KOPT-K1 (cell line): Measurements from ENCODE around the gene PFKFB1.

ENCODE experiments used
- H3K27ac ChIP-seq: fragments of 200-600 bp; sonication (generic); 2 replicates; pipeline ENCODE4 v1.5.1; 2016; ENCODE audit warnings: antibody characterized with exemption, mild to moderate bottlenecking, low read depth, low read length; ENCODE audit not compliant: poor library complexity, severe bottlenecking
- H3K36me3 ChIP-seq: fragments of 200-600 bp; sonication (generic); 2 replicates; pipeline ENCODE4 v1.5.1; 2017; ENCODE audit warnings: antibody characterized with exemption, mild to moderate bottlenecking, low read length, moderate library complexity; ENCODE audit not compliant: insufficient read depth
- H3K9me3 ChIP-seq: fragments of 200-600 bp; sonication (generic); 2 replicates; pipeline ENCODE4 v1.5.1; 2017; ENCODE audit warnings: antibody characterized with exemption, low read length, mild to moderate bottlenecking; ENCODE audit not compliant: insufficient read depth, poor library complexity, severe bottlenecking

Gene PFKFB1

DNA sequence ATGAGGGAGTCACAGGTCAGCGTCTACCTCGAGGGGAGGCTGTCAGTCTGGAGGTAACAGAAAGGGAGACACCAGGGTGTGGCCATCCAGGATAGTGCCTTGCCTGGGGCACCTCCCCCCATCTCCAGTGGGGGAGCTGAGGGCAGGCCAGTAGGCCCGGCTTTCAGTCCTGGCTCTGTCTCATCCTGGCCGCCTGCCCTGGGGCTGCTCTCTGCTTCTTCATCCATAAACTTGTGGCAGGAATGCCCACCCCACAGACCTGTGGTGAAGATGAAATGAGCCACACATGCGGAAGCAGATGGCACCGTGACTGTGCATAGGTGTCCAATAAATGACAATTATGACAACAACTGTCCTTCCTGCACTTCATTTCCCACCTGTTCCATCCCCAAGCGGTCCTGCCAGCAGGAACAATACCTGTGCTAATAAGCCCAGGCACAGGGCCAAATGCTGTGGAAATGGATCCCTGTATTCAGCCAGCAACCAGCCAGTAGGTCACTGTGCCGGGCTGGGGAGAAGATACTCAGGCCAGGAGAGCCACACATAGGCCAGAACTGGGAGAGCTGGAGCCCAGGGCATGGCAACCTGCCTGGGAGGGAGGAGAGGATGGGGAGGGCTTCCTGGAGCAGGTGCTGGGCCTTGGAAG, 43.1 kb downstream of the PFKFB1 start:
- H3K36me3 ChIP-seq: no peaks in the 10 kb centered on the region
- H3K9me3 ChIP-seq: no peaks in the 10 kb centered on the region
- no peak overlapping the region for H3K27ac ChIP-seq

DNA sequence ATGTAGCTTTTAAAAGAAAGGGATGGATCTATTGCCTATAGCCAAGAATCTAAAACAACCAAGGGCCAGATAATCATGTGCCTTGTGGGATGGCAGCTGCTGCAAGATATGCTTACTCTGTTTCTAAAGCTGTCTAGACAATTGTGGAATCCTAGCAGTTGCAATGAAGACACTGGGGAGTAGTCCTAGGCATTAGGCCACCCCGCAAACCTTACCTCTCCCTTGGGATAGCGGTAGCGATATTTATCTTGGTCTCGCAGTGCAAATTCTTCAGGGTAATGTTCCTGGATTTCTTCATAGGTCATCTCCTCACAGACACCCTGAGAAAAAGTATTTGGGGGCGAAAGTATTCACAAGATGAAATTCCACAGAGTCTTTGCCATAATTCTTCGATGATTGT, 48.8 kb downstream of the PFKFB1 start:
- H3K36me3 ChIP-seq: no peaks in the 10 kb centered on the region
- H3K9me3 ChIP-seq: no peaks in the 10 kb centered on the region
- H3K27ac ChIP-seq: no peak overlapping the region

DNA sequence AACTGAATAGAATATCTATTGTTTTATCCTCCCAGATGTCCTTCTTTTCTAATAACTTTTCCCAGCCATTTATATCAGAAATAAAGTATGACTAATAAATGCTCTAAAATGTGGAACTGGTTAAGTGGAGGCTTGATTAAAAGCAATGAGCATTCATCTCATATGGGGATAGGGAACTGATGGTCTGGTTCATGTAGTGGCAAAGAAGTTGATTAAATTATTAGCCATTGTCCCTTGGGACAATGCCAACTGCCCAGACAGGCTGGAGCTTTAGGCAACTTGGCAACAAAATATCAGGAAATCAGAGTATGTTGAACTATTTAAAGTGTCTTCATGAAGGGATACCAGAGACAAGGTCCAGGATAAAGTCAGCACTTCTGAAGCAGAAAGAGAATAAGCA, 49.2 kb downstream of the PFKFB1 start:
- Histone ChIP-seq H3K27ac (no peak overlapping the region), H3K36me3 (no peaks in the 10 kb centered on the region), H3K9me3 (no peaks in the 10 kb centered on the region)

GRCh38 chrX:54937416-54937815, 56.6 kb downstream of the PFKFB1 start:
- no peaks in the 10 kb centered on the region for H3K36me3 ChIP-seq
- no peaks in the 10 kb centered on the region for H3K9me3 ChIP-seq

GRCh38 chrX:54935306-54935705, 58.7 kb downstream of the PFKFB1 start:
- Histone ChIP-seq H3K27ac (no peak overlapping the region), H3K9me3 (no peaks in the 10 kb centered on the region), H3K36me3 (no peaks in the 10 kb centered on the region)

More at GRCh38 chrX:54937416-54937815, 56.6 kb downstream of the PFKFB1 start:
- no peak overlapping the region for H3K27ac ChIP-seq

- H3K36me3 ChIP-seq: no peaks in the 10 kb centered on the region
These were observed 59.1 kb downstream of the PFKFB1 start for GRCh38 chrX:54934890-54935289.

GRCh38 chrX:54934058-54934457, 59.9 kb downstream of the PFKFB1 start:
- H3K9me3 ChIP-seq: no peaks in the 10 kb centered on the region
- H3K27ac ChIP-seq: no peak overlapping the region
- no peaks in the 10 kb centered on the region for H3K36me3 ChIP-seq

More at GRCh38 chrX:54934890-54935289, 59.1 kb downstream of the PFKFB1 start:
- no peaks in the 10 kb centered on the region for H3K9me3 ChIP-seq
- H3K27ac ChIP-seq: no peak overlapping the region

- H3K9me3 ChIP-seq: no peaks in the 10 kb centered on the region
- no peak overlapping the region for H3K27ac ChIP-seq
- no peaks in the 10 kb centered on the region for H3K36me3 ChIP-seq
These were observed 60.7 kb downstream of the PFKFB1 start for GRCh38 chrX:54933150-54933826.

- Histone ChIP-seq H3K36me3 (no peaks in the 10 kb centered on the region), H3K9me3 (no peaks in the 10 kb centered on the region), H3K27ac (no peak overlapping the region)
These were observed 62.9 kb downstream of the PFKFB1 start for GRCh38 chrX:54931107-54931506.

DNA sequence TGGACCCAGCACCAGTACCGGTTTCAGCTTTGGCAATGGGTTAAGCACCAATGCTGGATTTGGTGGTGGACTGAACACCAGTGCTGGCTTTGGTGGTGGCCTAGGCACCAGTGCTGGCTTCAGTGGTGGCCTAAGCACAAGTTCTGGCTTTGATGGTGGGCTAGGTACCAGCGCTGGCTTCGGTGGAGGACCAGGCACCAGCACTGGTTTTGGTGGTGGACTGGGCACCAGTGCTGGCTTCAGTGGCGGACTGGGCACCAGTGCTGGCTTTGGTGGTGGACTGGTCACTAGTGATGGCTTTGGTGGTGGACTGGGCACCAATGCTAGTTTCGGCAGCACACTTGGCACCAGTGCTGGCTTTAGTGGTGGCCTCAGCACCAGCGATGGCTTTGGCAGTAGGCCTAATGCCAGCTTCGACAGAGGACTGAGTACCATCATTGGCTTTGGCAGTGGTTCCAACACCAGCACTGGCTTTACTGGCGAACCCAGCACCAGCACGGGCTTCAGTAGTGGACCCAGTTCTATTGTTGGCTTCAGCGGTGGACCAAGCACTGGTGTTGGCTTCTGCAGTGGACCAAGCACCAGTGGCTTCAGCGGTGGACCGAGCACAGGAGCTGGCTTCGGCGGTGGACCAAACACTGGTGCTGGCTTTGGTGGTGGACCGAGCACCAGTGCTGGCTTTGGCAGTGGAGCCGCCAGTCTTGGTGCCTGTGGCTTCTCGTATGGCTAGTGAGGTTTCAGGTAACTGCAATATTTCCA, 63.5 kb downstream of the PFKFB1 start:
- no peaks in the 10 kb centered on the region for H3K36me3 ChIP-seq
- H3K27ac ChIP-seq: no peak overlapping the region
- no peaks in the 10 kb centered on the region for H3K9me3 ChIP-seq

GRCh38 chrX:54928876-54929275, 65.1 kb downstream of the PFKFB1 start:
- Histone ChIP-seq H3K27ac (no peak overlapping the region), H3K36me3 (no peaks in the 10 kb centered on the region), H3K9me3 (no peaks in the 10 kb centered on the region)

DNA sequence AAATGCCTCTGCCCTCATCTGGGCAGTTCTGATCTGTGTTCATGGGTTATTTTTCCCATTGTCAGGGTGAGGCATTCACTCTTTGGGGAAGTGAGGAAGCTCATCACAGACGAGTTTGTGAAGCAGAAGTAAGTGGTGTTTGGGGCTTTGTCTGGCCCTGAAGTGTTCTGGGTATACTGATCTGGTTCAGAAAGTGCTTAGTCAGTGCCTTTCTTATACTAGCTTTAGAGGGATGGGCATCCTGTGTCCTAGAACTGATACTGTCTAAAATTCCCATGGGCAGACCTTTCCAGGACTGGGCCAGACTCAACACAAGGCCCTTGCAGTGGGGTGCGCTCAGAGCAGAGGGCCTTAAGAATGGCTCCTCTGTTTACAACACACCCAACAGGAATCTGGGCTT, 67.0 kb downstream of the PFKFB1 start:
- no peak overlapping the region for H3K27ac ChIP-seq
- H3K9me3 ChIP-seq: no peaks in the 10 kb centered on the region
- H3K36me3 ChIP-seq: no peaks in the 10 kb centered on the region

- H3K27ac ChIP-seq: no peak overlapping the region
- H3K36me3 ChIP-seq: no peaks in the 10 kb centered on the region
- no peaks in the 10 kb centered on the region for H3K9me3 ChIP-seq
These were observed 70.6 kb downstream of the PFKFB1 start for GRCh38 chrX:54923376-54923775.

- H3K27ac ChIP-seq: no peak overlapping the region
- no peaks in the 10 kb centered on the region for H3K9me3 ChIP-seq
- no peaks in the 10 kb centered on the region for H3K36me3 ChIP-seq
These were observed 71.4 kb downstream of the PFKFB1 start for GRCh38 chrX:54922547-54922946.

- Histone ChIP-seq H3K27ac (peak overlapping the region; percentile 46), H3K9me3 (no peaks in the 10 kb centered on the region), H3K36me3 (no peaks in the 10 kb centered on the region)
These were observed 72.5 kb downstream of the PFKFB1 start for GRCh38 chrX:54921427-54922021.
